HAP-1 (cell line): ENCODE data around the gene USH1C.
A peak's percentile ranks its signal among the peaks of the same experiment; 100 is the strongest.

Experiments
- DNase-seq, 2 experiments: peaks; one replicate each; pipeline ENCODE4 v3.0.0-alpha.2; 2016 to 2020; ENCODE audit warnings: low spot score in 2 of 2
- H3K27me3 ChIP-seq: fragments of 250-450 bp; sonication (Bioruptor Pico); 2 replicates; pipeline ENCODE4 v1.5.1; 2020; ENCODE audit warnings: low read depth, mild to moderate bottlenecking, moderate library complexity
- H3K36me3 ChIP-seq: fragments of 250-450 bp; sonication (Bioruptor Pico); replicated peaks from 2 replicates; pipeline ENCODE4 v1.5.1; 2020; ENCODE audit warnings: mild to moderate bottlenecking
- H3K4me1 ChIP-seq: fragments of 250-450 bp; sonication (Bioruptor Pico); 2 replicates; pipeline ENCODE4 v1.5.1; 2020; ENCODE audit warnings: mild to moderate bottlenecking
- H3K4me3 ChIP-seq: fragments of 250-450 bp; sonication (Bioruptor Pico); 2 replicates; pipeline ENCODE4 v1.5.1; 2020; ENCODE audit warnings: mild to moderate bottlenecking, moderate library complexity
- H3K9me3 ChIP-seq: fragments of 250-450 bp; sonication (Bioruptor Pico); 2 replicates; pipeline ENCODE4 v1.5.1; 2020; ENCODE audit warnings: mild to moderate bottlenecking, moderate library complexity
- in situ Hi-C: fragments of 300-500 bp; cut with MboI; formaldehyde crosslinking; loops from 3 replicates; pipeline ENCODE4 v1.14.3; 2020; ENCODE audit warnings: low sequenced_read_pairs, inconsistent platforms, mixed read lengths

The USH1C gene

DNA sequence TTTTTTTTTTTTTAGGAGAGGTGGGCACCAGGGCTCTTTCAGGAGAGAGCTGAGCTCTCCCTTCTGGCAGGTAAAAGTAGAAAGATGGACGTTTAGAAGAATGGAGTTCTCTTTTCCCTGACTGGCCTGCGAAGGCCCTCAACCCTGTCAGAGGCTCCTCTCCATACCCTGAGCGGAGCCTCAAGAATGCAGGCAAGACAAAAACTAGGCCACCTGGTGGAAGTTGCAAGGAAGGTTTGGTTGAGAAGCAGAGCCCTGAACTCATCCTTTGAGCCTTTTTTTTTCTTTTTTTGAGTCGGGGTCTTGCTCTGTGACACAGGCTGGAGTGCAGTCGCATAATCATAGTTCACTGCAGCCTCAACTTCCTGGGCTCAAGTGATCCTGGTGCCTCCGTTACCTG, 4.2 kb upstream of the USH1C start:
- Histone ChIP-seq H3K9me3 (no peaks in the 10 kb centered on the region), H3K36me3 (no peaks in the 10 kb centered on the region), H3K4me1 (no peaks in the 10 kb centered on the region), H3K4me3 (no peak overlapping the region), H3K27me3 (no peaks in the 10 kb centered on the region)
- DNase-seq, result no peak
- in situ Hi-C loops, result no loop called here

GRCh38 chr11:17547932-17548331, 3.7 kb upstream of the USH1C start:
- H3K27me3 ChIP-seq, result no peaks in the 10 kb centered on the region
- in situ Hi-C loops, result no loop called here
- DNase-seq, result no peak
- H3K36me3 ChIP-seq, result no peaks in the 10 kb centered on the region
- H3K4me3 ChIP-seq, result no peak overlapping the region
- H3K9me3 ChIP-seq, result no peaks in the 10 kb centered on the region
- H3K4me1 ChIP-seq, result no peaks in the 10 kb centered on the region

GRCh38 chr11:17547051-17547577, 2.9 kb upstream of the USH1C start, which contains the start of gene OTOG:
Gene OTOG (plus strand): TSS chr11:17547259. CDS start chr11:17547373, 114 bp downstream.
- peak; percentile 34 to 73 for DNase-seq
- Histone ChIP-seq H3K9me3 (no peaks in the 10 kb centered on the region), H3K27me3 (no peaks in the 10 kb centered on the region), H3K4me1 (no peaks in the 10 kb centered on the region), H3K4me3 (no peak within 1 kb of the TSS), H3K36me3 (no peaks in the 10 kb centered on the region)
- in situ Hi-C loops, result no loop called here

- DNase-seq, result no peak
- Histone ChIP-seq H3K27me3 (no peaks in the 10 kb centered on the region), H3K4me3 (no peak overlapping the region), H3K9me3 (no peaks in the 10 kb centered on the region), H3K36me3 (no peaks in the 10 kb centered on the region), H3K4me1 (no peaks in the 10 kb centered on the region)
- in situ Hi-C loops, result no loop called here
Observed at GRCh38 chr11:17546240-17546639, 2.0 kb upstream of the USH1C start.

DNA sequence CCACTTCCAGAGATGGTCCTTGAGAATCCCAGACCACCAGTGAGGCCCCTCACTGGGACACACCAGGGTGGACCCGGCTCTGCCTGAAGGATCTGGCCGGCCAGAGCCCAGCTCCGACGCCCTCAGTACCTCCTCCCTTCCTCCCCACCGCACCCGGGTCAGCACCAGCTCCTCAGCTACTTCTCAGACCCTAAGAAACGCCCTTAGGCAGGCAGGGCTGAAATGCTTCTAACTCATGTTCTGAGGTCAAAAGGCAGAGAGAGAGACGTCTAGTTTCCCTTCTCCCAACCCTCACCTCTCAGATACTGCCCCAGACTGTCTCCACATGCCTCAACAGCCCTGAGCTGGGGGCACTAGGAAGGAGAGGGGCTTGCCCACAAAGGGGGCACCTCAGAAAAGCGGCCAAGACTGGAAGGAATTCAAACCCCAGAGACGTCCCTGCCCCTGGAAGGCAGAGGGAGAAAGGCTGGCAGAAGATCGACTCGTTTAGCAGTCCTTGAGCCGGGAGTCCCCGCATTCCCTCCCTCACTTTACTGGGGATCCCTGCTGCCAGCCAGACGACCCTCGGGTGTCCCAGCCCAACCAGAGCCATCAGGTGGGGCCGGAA, 539 bp downstream of the USH1C start:
- H3K9me3 ChIP-seq, result no peaks in the 10 kb centered on the region
- H3K36me3 ChIP-seq, result no peaks in the 10 kb centered on the region
- in situ Hi-C loops, result no loop called here
- H3K4me3 ChIP-seq, result peak overlapping the region; percentile 17
- no peaks in the 10 kb centered on the region for H3K27me3 ChIP-seq
- DNase-seq, result no peak
- H3K4me1 ChIP-seq, result no peaks in the 10 kb centered on the region

- Histone ChIP-seq H3K4me1 (no peaks in the 10 kb centered on the region), H3K36me3 (no peaks in the 10 kb centered on the region), H3K27me3 (no peaks in the 10 kb centered on the region), H3K9me3 (no peaks in the 10 kb centered on the region), H3K4me3 (no peak overlapping the region)
- in situ Hi-C loops, result no loop called here
- DNase-seq, result no peak
Observed at GRCh38 chr11:17543041-17543440, 1.2 kb downstream of the USH1C start.

DNA sequence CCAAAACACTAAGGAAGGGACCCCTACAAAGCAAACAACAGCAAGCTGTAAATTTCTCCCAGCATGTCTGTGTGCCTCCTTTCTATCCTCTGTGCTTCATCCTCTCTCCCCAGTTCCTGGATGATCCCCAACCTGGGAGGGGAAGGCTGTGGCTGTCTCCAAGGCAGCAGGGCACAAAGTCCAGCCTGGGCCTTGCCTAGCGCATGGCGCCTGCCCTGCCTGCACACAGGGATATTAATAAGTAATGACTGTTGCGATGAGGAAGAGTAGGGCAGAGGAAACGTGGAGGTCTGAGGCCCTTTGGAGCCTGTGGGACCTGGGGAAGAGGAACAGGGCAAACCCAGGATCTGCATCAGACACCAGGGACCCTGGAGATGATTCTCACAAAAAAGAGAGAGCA, 2.0 kb downstream of the USH1C start:
- no peaks in the 10 kb centered on the region for H3K4me1 ChIP-seq
- no peaks in the 10 kb centered on the region for H3K36me3 ChIP-seq
- no peak overlapping the region for H3K4me3 ChIP-seq
- DNase-seq, result no peak
- no peaks in the 10 kb centered on the region for H3K9me3 ChIP-seq
- in situ Hi-C loops, result no loop called here
- no peaks in the 10 kb centered on the region for H3K27me3 ChIP-seq

- in situ Hi-C loops, result no loop called here
- Histone ChIP-seq H3K36me3 (no peaks in the 10 kb centered on the region), H3K4me1 (no peaks in the 10 kb centered on the region), H3K4me3 (no peak overlapping the region), H3K9me3 (no peaks in the 10 kb centered on the region), H3K27me3 (no peaks in the 10 kb centered on the region)
- DNase-seq, result no peak
Observed at GRCh38 chr11:17541330-17541885, 2.8 kb downstream of the USH1C start.

GRCh38 chr11:17540807-17541206, 3.4 kb downstream of the USH1C start:
- no peaks in the 10 kb centered on the region for H3K4me1 ChIP-seq
- DNase-seq, result no peak
- in situ Hi-C loops, result no loop called here
- no peaks in the 10 kb centered on the region for H3K9me3 ChIP-seq
- no peaks in the 10 kb centered on the region for H3K27me3 ChIP-seq
- H3K4me3 ChIP-seq, result no peak overlapping the region
- H3K36me3 ChIP-seq, result no peaks in the 10 kb centered on the region

DNA sequence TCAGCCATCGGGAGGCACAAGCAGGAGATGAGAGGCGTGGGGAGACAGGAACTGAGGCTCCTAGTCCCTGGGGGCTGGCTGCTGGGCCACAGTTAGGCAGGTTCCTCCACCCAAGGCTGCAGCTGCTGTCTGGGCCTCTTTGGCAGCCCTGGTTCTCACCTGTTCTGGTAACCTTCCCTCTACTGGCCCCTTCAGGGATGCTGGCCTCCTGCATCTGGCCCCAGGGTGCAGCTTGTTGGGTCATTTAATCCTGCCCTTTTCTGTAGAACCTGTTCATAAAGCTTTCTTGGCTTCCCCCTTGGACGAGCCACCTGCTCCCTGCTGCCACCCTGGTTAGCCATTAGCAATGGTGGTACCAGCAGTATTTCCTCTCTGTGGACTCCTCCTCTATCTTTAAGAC, 5.5 kb downstream of the USH1C start:
- in situ Hi-C loops, result no loop called here
- no peak for DNase-seq
- Histone ChIP-seq H3K36me3 (no peaks in the 10 kb centered on the region), H3K4me3 (no peak overlapping the region), H3K4me1 (no peaks in the 10 kb centered on the region), H3K9me3 (no peaks in the 10 kb centered on the region), H3K27me3 (no peaks in the 10 kb centered on the region)

GRCh38 chr11:17538054-17538453, 6.2 kb downstream of the USH1C start:
- no peaks in the 10 kb centered on the region for H3K36me3 ChIP-seq
- no peaks in the 10 kb centered on the region for H3K27me3 ChIP-seq
- no peak for DNase-seq
- no peaks in the 10 kb centered on the region for H3K9me3 ChIP-seq
- no peaks in the 10 kb centered on the region for H3K4me1 ChIP-seq
- in situ Hi-C loops, result no loop called here
- no peak overlapping the region for H3K4me3 ChIP-seq

DNA sequence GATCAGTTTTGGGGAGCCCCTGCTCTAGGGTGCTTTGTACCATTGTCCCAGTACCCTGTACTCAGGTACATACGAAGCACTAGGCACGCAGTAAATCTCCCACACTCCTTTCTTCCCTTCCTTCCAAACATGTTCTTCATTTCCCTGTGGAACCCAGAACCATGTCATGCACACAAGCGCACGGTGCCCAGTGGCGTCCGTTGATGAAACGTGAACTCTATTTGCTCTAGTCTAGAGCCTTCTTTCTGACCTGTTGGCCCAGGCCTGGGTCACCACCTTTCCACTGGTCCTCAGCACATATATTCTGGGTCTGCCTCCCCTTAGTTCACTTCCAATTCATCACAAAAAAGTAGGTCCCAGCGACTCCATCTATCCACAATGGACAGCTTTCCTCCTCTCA, 7.0 kb downstream of the USH1C start:
- in situ Hi-C loops, result no loop called here
- Histone ChIP-seq H3K27me3 (no peaks in the 10 kb centered on the region), H3K36me3 (no peaks in the 10 kb centered on the region), H3K4me3 (no peak overlapping the region), H3K9me3 (no peaks in the 10 kb centered on the region), H3K4me1 (no peaks in the 10 kb centered on the region)
- DNase-seq, result no peak

- H3K4me1 ChIP-seq, result no peaks in the 10 kb centered on the region
Observed at GRCh38 chr11:17535488-17535887, 8.7 kb downstream of the USH1C start.

GRCh38 chr11:17533778-17534415, 10.3 kb downstream of the USH1C start:
- no peak for DNase-seq
- no peaks in the 10 kb centered on the region for H3K36me3 ChIP-seq
- H3K4me1 ChIP-seq, result no peaks in the 10 kb centered on the region
- H3K9me3 ChIP-seq, result no peaks in the 10 kb centered on the region
- no peaks in the 10 kb centered on the region; the same call in none of the 2 replicates for H3K27me3 ChIP-seq
- H3K4me3 ChIP-seq, result no peak overlapping the region
- in situ Hi-C loops, result no loop called here

More at GRCh38 chr11:17535488-17535887, 8.7 kb downstream of the USH1C start:
- Histone ChIP-seq H3K27me3 (no peaks in the 10 kb centered on the region; the same call in 1 of the 2 replicates), H3K36me3 (no peaks in the 10 kb centered on the region), H3K9me3 (no peaks in the 10 kb centered on the region), H3K4me3 (no peak overlapping the region)
- no peak for DNase-seq
- in situ Hi-C loops, result no loop called here
